Esophagus muscularis mucosa (tissue), 4 donors: ENCODE data around the gene LMF1. TPM values are rescaled to one million over a fixed set of nuclear protein-coding genes. Genes with fewer than 3 reads are reported as not detected.

Experiments
- DNase-seq: peaks from one replicate; pipeline ENCODE4 v3.0.0-alpha.2; 2017; ENCODE audit errors: extremely low spot score
- H3K27ac ChIP-seq, 4 donors: fragments of 200-600 bp; sonication (generic); replicated peaks in 1 of 4; 1 replicate in 3 of 4; 2 replicates in 1 of 4; pipeline ENCODE4 v1.5.1; 2016 to 2019; ENCODE audit warnings: mild to moderate bottlenecking in 1 of 4
- H3K27me3 ChIP-seq, 4 donors: fragments of 200-600 bp; sonication (generic); one replicate each; pipeline versions ENCODE4 v1.5.1 to v1.6.0; 2016 to 2019
- H3K36me3 ChIP-seq, 4 donors: fragments of 200-600 bp; sonication (generic); one replicate each; pipeline ENCODE4 v1.5.1; 2016 to 2019
- H3K4me1 ChIP-seq, 4 donors: fragments of 200-600 bp; sonication (generic); one replicate each; pipeline ENCODE4 v1.5.1; 2016 to 2019
- H3K4me3 ChIP-seq, 4 donors: fragments of 200-600 bp; sonication (generic); 1 replicate in 2 of 4; 2 replicates in 2 of 4; pipeline ENCODE4 v1.5.1; 2016 to 2019; ENCODE audit warnings: mild to moderate bottlenecking in 4 of 4, moderate library complexity in 1 of 4
- H3K9me3 ChIP-seq, 4 donors: fragments of 200-600 bp; sonication (generic); 1 replicate in 3 of 4; 2 replicates in 1 of 4; pipeline ENCODE4 v1.5.1; 2016 to 2019
- EP300 ChIP-seq: sonication (generic); formaldehyde crosslinking; IDR thresholded peaks from one replicate; pipeline ENCODE4 v1.6.1; 2017; ENCODE audit warnings: antibody characterized with exemption
- POLR2A ChIP-seq: fragments of 450-650 bp; IDR thresholded peaks from one replicate; pipeline ENCODE4 v1.6.1; 2017; ENCODE audit warnings: antibody characterized with exemption, moderate library complexity, mild to moderate bottlenecking, low read depth
- POLR2AphosphoS5 ChIP-seq, 2 donors: sonication (generic); formaldehyde crosslinking; IDR thresholded peaks; one replicate each; pipeline ENCODE4 v1.6.1; 2017; ENCODE audit warnings: antibody characterized with exemption in 2 of 2
- WGBS: methylation state at CpG from one replicate; pipeline ENCODE4 v1.1.5; 2018; 5-methylcytosine and 5-hydroxymethylcytosine counted together
- intact Hi-C: fragments of 100-400 bp; cut with DNase I; formaldehyde crosslinking; loops from one replicate; pipeline ENCODE4 v1.15.1; 2023
- total RNA-seq, 4 donors: library from RNA; depleted of rRNA; stranded (reverse); fragments of >200 nt; gene quantifications; one replicate each; pipeline versions ENCODE4 v1.1.0 to v1.2.1, GENCODE V29; 2016
- TF ChIP-seq, protein P1 (sequence below), 3 experiments: fragments of 200-600 bp in 2 of 3; fragments of 450-650 bp in 1 of 3; sonication (generic) in 2 of 3; IDR thresholded peaks; one replicate each; pipeline ENCODE4 v1.5.1; 2017 to 2019; ENCODE audit warnings: antibody characterized with exemption in 3 of 3, mild to moderate bottlenecking in 2 of 3, moderate library complexity in 1 of 3

LMF1 gene
- 10 to 100 TPM; 14.5 to 32.0 (median 23.8) TPM for total RNA-seq

DNA sequence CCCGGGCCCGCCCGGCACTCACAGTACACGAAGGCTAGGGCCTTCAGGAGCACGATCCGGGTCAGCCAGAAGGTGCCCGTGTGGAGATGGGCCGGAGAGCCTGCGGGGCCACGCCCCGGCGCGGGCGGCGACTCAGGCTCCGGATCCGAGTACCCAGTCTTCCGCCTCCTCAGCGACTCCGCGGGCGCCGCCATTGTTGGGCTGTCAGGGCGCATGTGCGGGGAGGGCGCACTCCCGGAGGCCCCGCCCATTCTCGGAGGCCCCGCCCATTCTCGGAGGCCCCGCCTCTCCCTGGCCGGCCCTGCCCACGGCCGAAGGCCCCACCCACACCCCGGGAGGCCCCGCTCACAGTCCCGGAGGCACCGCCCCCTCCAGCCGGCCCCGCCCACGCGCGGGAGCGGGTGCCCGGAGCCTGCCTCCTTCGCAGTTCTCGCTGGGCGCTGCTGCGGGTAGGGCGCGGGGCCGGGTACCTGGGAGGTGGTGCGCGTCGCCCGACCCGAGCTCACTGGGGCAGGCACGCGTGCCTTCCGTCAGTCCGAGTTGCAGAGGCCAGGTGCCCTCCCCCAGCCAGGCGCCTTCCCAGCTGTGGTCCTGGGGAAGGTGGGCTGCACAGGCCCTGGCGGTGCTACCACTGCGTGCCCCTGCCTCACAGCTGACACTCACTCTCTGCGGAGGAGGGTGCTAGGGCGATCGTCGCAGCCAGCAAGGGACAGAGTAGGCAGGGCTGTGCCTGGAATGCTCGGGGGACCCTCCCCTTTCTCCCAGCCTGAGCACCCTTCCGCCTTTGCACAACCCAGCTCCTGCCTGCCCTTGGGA lies at the start of gene LMF1:
LMF1 (minus strand) TSS at position 219 of the 816 bp plus-strand sequence; CDS start at position 215, 4 bp downstream.
- H3K36me3 ChIP-seq, result peaks cover 10 to 27% (median 17%) of the 10 kb centered on the region in 4 donors
- no peaks in the 10 kb centered on the region for H3K9me3 ChIP-seq
- 83% methylated on average over 1 of the region's 71 CpGs for WGBS
- H3K4me1 ChIP-seq, result peaks cover 17 to 33% (median 26%) of the 10 kb centered on the region in 4 donors
- peak within 1 kb of the TSS; percentile 80 to 87 (median 84) for H3K27ac ChIP-seq
- peak; percentile 96 for DNase-seq
- peak within 1 kb of the TSS; percentile 82 to 97 (median 94) for H3K4me3 ChIP-seq
- intact Hi-C loops, result no loop called here
- TF ChIP-seq POLR2AphosphoS5 (IDR thresholded peaks at IDR 0.05), result peak; percentile 75 to 76
- TF ChIP-seq, protein P1, sequence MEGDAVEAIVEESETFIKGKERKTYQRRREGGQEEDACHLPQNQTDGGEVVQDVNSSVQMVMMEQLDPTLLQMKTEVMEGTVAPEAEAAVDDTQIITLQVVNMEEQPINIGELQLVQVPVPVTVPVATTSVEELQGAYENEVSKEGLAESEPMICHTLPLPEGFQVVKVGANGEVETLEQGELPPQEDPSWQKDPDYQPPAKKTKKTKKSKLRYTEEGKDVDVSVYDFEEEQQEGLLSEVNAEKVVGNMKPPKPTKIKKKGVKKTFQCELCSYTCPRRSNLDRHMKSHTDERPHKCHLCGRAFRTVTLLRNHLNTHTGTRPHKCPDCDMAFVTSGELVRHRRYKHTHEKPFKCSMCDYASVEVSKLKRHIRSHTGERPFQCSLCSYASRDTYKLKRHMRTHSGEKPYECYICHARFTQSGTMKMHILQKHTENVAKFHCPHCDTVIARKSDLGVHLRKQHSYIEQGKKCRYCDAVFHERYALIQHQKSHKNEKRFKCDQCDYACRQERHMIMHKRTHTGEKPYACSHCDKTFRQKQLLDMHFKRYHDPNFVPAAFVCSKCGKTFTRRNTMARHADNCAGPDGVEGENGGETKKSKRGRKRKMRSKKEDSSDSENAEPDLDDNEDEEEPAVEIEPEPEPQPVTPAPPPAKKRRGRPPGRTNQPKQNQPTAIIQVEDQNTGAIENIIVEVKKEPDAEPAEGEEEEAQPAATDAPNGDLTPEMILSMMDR (IDR thresholded peaks at IDR 0.05), result no peak
- TF ChIP-seq EP300, result no peak
- no peak for TF ChIP-seq POLR2A
- H3K27me3 ChIP-seq, result no peaks in the 10 kb centered on the region

DNA sequence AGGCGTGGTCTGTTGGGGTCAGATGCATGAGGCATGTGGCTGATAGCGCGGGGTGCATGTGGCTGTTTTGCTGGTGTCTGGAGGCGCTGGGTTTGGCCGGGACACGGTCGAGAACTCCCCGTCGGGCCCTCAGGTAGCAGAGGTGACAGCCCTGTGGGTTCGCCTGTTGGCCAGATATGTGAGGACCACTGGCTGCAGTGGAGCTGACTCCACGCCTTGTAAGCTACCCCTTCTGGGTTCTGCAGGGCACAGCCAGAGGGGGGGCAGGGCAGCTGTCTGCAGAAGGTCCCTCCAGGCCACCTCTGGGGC lies 49.3 kb upstream of the LMF1 start:
- Histone ChIP-seq H3K36me3 (no peaks in the 10 kb centered on the region), H3K4me3 (peak overlapping the region in 3 of 4 donors; percentile 26 to 44 (median 30)), H3K4me1 (no peaks in the 10 kb centered on the region), H3K9me3 (no peaks in the 10 kb centered on the region), H3K27ac (no peak overlapping the region), H3K27me3 (peaks cover 0 to 66% (median 4%) of the 10 kb centered on the region in 4 donors)
- intact Hi-C loops, result no loop called here
- no peak for DNase-seq
- WGBS, result 81% methylated on average over 6 of the region's 11 CpGs
- TF ChIP-seq POLR2AphosphoS5 (IDR thresholded peaks at IDR 0.05) (no peak), POLR2A (no peak), EP300 (no peak)
- TF ChIP-seq, protein P1 (IDR thresholded peaks at IDR 0.05), result no peak

DNA sequence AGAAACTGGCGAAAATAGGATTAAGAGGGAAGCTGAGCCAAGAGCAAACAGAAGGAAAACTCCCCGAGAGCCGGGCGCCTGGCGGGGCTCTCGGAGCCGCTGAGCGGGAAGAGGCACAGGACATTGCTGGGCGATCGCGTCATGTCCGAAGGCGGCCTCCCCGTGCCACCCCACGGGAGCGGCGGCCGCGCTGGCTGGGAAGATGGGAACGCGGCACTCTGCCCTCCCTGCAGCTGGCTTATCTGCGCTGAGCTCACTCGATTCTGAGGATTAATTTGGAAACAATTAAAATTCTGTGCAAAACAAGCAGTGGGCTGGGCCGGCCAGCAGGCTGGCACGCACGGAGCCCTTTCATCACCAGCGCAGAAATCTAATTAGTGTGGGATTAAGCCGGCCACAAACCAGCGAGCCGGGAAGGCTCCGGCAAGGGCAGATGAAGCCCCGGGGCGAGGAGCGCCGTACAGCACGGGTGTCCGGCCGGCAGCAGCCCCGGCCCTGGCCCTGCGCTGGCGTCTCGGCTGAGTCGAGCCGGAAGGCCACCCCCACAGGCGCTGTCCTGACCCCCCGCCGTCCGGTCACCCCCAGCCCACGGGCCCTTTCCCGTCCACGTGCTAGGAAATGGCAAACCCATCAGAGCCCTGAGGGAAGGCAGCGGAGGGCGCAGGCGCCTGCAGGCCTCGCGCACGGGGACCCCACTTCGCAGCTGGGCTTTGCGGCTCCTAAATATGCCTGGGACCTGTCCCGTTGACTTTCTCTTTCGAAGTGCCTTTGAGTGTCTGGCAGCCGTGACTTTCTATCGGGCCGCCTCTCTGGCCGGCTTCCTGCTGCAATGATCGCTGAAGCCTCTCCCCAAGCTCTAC lies 48.7 kb upstream of the LMF1 start:
- Histone ChIP-seq H3K36me3 (no peaks in the 10 kb centered on the region), H3K4me3 (peak overlapping the region; percentile 26 to 44 (median 29)), H3K9me3 (no peaks in the 10 kb centered on the region), H3K27me3 (peaks cover 0 to 60% (median 4%) of the 10 kb centered on the region in 4 donors), H3K27ac (peak overlapping the region in 3 of 4 donors; percentile 4 to 44 (median 34)), H3K4me1 (no peaks in the 10 kb centered on the region)
- intact Hi-C loops, result no loop called here
- WGBS, result 54% methylated on average over 47 of the region's 66 CpGs
- TF ChIP-seq EP300 (no peak), POLR2AphosphoS5 (IDR thresholded peaks at IDR 0.05) (no peak), POLR2A (no peak)
- TF ChIP-seq, protein P1 (IDR thresholded peaks at IDR 0.05), result no peak
- DNase-seq, result no peak

DNA sequence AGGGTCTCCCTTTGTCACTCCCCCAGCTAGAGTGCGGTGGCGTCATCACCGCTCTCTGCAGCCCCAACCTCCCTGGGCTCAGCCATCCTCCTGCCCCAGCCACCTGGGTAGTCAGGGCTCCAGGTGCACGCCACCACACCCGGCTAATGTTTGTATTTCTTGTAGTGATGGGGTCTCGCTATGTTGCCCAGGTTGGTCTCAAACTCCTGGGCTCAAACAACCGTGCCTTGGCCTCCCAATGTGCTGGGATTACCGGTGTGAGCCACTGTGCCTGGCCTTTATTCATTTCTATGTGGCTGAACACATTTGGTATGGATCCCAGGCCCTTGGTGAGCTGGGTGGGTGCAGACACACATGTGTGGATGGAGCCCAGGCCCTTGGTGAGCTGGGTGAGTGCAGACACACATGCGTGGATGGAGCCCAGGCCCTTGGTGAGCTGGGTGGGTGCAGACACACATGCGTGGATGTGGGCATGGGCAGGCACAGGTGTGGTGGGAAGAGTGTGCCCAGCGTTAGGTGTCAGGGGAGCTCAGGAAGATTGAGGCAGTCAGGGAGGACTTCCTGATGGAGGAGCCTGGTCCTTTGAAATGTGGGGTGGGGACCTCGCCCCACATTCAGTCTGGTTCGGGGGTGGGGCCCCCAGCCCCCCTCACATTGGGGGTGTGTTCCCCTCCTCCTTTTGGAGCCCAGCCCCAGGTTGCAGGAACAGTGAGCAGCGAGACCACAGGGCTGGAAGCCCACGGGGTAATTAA lies 47.8 kb upstream of the LMF1 start:
- TF ChIP-seq EP300 (no peak), POLR2A (no peak)
- TF ChIP-seq, protein P1 (IDR thresholded peaks at IDR 0.05), result no peak
- Histone ChIP-seq H3K4me3 (peak overlapping the region in 1 of 4 donors; percentile 30), H3K27ac (peak overlapping the region in 1 of 4 donors; percentile 4), H3K4me1 (no peaks in the 10 kb centered on the region), H3K9me3 (no peaks in the 10 kb centered on the region), H3K27me3 (peaks cover 0 to 52% (median 4%) of the 10 kb centered on the region in 4 donors), H3K36me3 (no peaks in the 10 kb centered on the region)
- no peak for DNase-seq
- intact Hi-C loops, result no loop called here
- 79% methylated on average over 12 of the region's 15 CpGs for WGBS
